NCI-H2107 treated with DMSO at 0.1 percent for 48 hours (cell line): ENCODE data around the gene SOX5.
A peak's percentile ranks its signal among the peaks of the same experiment; 100 is the strongest.
"Not testable (repeated sequence)": the region's sequence is repeated elsewhere in the genome, so short reads cannot be mapped to it uniquely, and the experiment has no call there.

Source experiments
- DNase-seq: peaks from one replicate; lab custom pipeline; 2025; ENCODE audit not compliant: unreplicated experiment; lab: John Stamatoyannopoulos, UW

Gene SOX5

DNA sequence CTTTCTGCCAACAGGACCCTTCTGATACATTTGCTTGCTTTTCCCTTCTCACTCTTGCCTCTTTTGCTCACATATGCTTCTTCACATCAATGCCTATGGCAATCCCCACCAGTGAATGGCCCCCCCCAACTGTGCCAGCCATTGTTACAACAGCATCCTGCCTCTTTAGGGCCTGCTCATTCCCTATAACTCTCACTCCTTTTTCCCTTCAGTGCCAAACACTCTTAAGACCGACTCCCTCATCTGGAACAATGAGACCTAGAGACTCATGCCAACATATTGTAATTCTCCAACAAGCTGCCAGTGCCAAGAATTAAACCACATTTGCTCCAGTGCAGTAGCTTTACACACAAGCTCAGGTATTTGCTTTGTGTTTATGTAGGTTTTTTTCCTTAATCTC lies 189.0 kb downstream of the SOX5 start:
- peak; percentile 80 for DNase-seq

DNA sequence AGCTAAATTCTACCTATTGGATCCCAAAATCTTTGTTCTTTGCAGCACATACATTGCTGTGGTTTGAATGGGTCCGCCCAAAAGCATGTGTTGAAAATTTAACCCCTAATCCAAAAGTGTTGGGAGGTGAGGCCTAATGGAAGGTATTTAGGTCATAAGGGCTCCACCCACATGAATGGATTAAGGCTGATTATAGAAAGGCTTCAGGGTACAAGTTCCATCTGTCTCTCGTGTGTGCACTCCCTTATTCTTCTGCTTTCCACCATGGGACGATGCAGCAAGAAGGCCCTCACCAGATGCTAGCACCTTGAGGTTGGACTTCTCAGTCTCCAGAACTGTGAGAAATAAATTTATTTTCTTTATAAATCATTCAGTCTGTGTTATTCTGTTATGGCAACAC lies 190.9 kb downstream of the SOX5 start:
- DNase-seq: no peak

DNA sequence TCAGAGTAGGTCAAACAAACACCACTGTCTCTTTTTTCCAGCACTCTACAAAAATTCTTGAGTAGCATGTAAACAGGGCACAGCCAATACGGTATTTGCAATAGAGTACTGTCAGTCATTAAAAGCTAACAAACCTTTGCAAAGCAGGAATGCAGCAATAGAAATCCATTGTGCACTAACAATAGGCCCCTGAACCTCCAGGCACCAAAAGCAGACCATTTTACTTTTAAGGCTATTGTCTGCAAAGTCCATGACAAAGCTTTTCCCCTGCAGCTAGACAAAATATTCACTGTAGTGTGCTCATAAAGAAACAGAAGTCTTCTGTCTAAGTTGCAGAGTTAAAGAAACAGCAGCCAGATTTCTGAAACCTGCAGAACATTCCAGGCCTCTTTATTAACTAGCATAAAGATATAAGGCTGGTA lies 191.9 kb downstream of the SOX5 start:
- peak; percentile 83 for DNase-seq

DNA sequence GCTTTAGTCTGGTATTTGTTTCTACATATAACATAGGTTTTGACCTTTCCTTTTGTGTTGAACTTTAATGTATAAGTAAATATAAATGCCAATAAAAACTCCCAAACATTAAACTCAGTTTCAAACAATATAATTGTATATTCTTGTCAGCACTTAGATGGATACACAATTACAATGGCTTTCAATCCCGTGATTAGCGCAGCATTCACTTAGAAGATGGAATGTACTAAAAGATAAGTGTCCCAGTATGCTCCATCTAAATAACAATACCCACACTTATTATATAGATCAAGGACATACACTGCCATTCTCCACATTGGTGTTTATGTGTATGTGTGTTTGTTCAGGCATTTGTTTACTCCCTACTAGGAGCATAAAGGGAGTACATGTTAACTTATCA lies 193.1 kb downstream of the SOX5 start:
- DNase-seq: no peak

DNA sequence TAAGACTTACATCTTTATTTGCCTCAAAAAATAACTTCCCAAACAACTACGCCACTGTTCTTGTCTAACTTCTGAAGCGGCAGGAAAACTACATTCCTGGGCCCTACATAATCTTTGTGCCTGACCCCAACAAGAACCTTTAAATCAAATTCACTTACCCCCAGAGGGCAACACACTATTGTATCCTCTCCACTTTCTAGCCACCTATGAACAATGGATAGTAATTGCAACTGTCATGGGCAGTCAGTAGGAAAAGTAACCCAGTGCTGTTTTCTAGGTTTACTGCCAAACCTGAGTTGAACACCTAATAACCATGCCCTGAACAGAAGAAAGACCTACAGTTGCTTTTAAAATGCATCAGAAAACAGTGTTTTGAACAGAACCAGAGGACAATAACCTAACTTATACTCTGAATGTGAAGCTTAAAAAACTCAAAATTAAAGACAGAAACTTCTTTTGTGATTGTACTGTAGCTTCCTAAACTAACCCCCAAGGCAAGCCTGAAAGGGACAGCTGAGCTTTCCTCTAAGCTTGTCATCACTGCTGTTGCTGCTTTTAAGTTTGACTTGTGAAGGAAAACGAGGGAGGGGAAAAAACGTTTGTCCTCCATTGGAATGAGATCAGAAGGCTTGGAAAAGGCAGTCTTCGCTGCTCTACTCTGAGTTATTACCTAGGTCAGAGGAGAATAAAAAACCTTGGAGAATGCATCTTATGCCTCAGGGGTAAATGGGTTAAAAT lies 195.7 kb downstream of the SOX5 start:
- DNase-seq: no peak

DNA sequence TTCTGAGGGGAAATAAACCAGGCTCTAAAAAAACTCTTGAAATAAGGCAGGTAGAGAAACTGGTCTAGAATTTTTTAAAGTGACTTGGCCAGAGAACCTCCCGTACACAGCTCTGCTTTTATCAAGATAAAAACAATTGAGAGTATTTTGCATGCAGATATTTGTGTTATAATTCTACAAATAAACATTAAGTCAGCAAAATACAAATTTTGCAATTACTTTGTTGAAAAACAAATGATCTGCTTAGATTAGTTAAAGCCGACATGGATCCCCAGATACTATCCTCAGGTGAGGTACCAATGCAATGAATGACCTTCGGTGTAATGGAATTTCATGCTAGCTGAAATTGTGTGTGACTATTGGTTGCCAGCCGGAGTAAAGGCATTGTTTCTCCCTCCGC lies 197.2 kb downstream of the SOX5 start:
- DNase-seq: no peak

DNA sequence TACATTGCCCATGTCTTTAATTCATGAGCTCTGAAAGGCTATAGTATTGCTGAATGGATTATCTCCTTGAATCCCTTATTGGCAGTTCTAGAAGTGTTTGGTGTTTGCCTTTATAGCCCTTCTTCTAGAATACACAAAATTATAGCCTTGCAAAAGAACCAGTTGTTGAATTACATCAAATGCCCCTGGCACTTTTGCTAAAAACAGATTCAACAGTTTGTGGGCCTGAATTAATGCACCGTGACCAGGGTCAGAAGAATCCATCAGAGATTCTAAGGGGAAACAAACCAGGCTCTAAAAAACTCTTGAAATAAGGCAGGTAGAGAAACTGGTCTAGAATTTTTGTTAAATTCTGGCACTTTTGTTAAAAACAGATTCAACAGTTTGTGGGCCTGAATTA lies 197.8 kb downstream of the SOX5 start:
- no peak for DNase-seq

DNA sequence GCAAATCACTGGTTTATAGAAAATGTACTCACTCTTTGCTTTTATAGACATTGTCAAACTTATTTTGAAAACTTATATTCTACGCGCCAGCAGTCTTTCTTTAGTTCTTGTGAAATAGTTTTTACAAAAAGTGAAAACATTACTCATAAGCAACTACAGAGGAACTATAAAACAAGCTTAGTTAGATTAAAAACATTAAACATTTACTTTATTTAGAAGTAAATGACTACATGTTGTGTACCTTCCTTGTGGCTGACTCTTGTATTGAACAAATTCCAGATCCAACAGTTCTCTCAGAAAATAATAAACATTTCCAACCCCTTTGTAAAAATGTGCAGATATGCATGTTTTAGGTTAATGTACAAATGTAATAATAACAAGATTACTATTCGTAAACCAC lies 198.5 kb downstream of the SOX5 start:
- DNase-seq: no peak

DNA sequence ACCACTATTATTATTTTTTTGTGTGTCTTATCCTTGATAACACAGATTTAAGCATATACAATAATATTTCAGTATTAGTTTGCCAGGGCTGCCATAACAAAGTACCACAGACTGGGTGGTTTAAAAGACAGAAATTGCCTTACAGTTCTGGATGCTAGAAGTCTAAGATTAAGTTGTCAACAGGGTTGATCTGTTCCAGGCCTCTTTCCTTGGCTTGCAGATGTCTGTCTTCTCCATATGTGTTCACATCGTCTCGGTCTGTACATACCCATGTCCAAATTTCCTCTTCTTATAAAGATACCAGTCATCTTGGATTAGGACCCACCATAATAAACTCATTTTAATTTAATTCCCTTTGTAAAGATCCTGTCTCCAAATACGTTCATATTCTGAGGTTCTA lies 204.8 kb downstream of the SOX5 start:
- DNase-seq: no peak

DNA sequence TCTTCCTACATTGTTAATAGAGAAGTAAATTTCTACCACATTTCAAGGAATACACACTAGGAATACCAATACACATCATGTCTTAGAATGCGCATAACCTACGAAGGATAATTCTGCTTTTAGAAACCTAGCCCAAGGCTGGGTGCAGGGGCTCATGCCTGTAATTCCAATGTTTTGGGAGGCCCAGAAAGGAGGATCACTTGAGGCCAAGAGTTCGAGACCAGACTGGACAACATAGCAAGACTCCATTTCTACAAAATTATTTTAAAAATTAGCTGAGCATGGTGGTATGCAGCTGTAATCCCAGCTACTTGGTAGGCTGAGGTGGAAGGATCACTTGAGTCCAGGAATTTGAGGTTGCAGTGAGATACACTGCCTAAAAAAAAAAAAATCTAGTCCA lies 206.9 kb downstream of the SOX5 start:
- no peak for DNase-seq

DNA sequence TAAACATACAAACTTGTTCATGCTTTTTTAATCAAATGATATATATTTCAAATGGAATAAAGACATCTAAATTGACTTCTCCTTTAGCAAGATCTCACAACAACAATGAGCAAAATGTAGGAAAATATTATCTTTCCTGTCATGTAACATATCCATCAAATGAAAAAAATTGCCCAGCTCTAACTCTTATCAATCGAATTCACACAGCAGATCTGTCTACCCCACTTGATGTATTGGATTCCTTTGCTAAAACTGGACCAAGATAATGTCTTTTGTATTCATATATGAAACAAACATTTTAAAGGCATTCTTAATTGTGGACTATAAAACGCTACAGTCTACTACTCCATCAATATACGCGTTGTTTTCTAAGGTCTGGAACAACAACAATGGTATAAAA lies 218.0 kb downstream of the SOX5 start:
- DNase-seq: no peak

DNA sequence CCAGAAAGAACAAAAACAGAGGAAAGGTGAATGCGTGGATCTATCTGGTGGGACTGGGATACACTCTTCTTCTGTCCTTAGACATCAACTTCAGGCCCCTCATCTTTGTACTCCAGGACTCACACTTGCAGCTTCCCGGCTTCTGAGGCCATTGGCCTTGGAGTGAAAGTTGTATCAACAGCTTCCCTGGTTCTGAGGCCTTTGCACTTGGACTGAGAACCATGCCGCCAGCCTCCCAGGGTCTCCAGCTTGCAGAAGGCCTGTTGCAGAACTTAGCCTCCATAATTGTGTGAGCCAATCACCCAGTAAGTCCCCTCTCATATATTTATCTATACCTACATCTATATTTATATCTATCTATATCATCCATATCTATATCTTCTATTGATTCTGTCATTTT lies 218.4 kb downstream of the SOX5 start:
- DNase-seq: no peak

DNA sequence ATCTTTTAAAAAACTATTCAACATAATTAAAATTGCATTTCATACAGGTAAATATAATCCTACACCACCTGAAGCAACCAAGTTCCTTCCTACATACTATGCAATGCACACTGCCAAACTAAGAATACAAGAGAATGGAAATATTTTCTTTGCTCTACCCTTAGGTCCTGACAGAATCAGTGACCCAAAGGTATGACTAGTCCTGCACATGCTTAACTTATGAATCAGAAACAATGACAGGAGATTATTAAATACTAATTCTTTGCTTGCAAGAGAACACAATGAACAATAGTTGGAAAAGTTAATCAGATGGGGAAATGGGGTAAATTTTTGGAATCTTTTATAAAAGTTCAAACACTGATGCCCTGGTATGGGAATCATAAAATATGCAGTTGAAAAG lies 220.1 kb downstream of the SOX5 start:
- no peak for DNase-seq

DNA sequence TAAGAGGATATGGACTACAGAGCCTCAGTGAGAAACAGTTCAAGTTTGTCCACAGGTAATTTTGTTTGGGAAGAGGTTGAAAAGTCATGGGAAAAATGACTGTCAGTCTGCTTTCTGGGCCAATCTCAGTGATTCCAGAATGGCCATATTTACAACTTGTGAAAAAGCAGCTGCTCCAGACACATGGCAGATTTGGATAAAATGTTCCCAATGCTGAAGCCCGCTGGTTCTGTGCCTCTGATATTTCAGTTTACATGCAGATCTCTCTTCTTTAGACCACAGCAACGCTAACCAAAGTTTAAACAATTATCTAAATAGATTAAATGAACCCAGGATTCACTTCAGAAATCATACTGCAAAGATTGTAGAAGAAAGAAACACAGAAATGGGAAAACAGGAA lies 222.8 kb downstream of the SOX5 start:
- DNase-seq: no peak

DNA sequence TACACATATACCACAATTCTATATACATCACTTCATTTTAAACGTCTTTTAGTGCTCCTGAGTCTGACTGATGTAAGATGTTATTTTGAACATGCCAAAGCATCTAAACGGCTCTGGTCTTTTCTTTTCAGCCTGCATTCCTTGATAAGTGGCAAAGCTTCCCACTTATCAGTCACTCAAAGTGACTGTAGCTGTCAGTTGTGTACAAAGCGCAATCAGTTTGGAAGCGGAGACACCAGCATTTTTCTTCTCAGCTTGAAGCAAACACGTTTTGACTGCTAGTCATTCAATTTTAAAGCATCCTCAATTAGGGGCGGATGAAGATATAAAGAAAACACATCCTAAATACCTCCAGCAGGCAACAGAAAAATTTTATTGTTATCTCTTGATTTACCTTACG lies 226.8 kb downstream of the SOX5 start:
- DNase-seq: no peak

DNA sequence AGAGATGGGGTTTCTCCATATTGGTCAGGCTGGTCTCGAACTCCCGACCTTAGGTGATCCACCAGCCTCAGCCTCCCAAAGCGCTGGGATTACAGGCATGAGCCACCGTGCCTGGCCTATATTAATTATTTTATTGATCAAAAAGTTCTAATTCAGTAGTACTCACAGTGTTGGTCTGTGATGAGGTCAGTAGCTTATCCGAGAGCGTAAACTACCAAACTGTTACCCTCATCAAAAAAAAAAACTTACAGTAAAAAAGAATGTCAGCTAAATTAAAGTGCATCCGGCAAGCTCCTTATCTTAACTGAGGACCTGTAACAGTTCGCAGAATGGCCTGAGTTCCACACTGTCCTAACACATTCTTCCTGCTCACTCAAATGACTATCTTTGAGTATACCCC lies 228.2 kb downstream of the SOX5 start:
- DNase-seq: no peak

DNA sequence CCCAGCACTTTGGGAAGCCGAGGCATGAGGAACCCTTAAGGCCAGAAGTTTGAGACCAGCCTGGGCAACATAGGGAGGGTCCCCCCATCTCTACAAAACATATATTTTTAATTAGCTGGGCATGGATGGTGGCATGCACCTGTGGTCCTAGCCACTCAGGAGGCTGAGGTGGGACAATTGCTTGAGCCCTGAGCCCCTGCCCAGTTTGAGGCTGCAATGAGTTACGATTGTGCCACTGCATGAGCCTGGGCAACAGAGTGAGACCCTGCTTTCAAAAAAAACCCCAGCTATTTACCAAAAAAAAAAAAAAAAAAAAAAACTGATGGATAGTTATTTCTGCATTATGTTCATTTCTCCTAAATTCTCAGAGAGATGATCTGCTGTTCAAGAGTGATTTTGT lies 230.0 kb downstream of the SOX5 start:
- DNase-seq: no peak

DNA sequence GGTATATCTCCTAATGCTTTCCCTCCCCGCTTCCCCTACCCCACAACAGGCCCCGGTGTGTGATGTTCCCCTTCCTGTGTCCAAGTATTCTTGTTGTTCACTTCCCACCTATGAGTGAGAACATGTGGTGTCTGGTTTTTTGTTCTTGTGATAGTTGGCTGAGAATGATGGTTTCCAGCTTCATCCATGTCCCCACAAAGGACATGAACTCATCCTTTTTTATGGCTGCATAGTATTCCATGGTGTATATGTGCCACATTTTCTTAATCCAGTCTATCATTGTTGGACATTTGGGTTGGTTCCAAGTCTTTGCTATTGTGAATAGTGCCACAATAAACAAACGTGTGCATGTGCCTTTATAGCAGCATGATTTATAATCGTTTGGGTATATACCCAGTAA lies 239.1 kb downstream of the SOX5 start:
- DNase-seq: not testable (repeated sequence)

DNA sequence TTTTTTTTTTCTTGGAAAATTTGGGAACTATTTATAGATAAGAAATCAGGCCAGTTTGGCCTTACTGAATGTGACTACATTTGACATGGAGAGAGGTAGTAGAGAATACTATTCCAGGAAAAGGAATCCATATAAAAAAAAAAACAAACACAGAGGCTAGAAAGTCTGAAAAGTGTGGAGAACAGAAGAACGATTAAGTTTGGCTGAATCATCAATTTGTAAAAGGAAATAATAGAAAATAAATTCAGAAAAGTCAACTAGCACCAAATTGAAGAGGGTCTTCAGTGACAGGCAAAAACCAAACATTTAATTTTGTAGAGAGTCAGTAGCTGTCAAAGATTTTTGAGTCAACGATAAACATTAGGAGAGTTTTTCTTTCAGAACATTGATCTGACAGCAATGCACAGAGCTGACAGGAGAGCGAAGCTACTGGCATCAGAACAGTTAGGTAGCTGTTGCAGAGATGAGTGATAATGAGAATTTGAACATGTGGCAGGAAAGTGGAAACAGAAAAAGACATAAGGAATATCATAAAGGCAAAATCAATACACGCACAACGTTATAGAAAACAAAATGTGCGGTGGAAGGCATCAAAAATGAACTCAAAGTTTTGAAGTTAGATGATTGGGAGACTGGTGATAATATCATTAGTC lies 241.2 kb downstream of the SOX5 start:
- DNase-seq: no peak

DNA sequence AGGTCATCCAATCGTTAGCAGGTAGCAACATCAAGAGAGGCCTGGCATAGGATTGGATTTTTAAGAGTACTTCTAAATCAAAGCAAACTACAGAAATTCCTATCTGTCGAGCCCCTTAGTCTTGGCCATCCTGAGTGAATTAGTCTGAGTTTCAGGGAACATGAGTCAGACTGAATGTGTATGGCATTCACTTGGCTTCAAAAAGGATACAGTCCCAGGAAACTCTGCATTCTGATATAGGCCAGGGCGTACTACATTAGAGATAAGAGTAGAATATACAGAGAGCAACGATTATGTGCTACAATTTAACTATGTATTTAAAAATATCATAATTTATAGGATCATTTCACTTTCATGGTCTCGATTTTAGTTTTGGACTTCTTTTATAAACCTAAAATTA lies 242.2 kb downstream of the SOX5 start:
- no peak for DNase-seq

DNA sequence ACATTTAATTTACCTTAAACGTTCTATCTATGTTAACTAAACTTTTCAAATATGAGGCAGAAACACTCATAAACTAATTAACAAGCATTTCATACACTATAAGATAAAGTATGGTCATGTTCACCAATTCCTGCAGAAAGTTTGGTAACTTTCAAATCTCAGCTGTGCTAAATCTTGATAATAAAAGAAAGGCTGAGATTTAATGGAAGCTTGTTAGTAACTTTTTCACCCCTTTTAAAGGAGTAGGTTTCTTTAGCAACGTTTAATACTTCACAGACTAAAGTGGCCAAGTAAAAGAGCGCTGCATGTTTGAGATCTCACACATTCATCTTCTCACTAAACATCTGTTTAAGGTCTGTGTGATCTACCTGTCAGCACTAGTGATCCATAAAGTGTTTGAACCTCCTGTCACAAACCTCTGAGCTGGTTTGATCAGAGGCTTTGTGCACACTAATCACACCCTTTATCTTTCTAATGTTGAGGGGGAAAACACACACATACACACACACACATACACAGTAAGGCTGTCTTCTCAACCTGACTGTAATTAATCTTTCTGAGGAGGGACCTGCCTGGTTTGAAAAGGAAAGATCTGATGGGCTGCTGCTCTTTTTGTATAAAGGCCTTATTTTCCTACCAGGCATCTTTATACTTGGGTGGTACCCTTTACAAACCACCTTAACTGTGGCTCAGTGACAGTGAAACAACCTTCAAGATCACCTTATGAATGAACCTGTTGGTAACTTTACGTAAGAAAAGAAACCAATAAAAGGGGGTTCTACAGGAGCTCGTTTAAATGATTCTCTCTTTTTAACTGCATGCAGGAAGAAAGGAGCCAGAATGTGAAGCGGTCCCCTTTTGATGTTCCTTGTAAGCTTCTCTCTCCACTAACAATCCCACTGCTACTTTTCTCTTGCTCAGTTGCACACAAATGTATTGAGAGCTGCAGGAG lies 244.2 kb downstream of the SOX5 start:
- DNase-seq: no peak

DNA sequence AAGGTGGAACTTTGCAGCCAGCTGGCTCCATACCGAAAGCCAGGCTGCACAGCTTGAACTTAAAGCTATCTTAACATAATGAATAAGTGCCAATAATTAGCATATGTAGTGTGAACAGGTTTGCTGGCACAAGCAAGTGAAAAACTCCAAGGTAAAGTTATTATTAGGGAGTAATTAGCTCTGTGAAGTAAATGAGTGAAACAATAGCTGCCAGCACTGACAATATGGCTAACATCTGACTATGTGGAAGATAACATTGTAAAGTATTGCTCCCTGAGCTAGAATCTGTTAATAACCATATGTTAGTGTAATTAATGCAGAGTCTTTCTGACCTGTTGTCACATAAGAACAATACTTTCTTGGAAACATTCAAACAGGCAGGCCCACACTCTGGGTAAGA lies 246.4 kb downstream of the SOX5 start:
- no peak for DNase-seq
